DMS153 treated with DMSO at 0.1 percent for 48 hours (cell line): ENCODE results near the gene RNF212.
"Not testable (repeated sequence)": the region's sequence is repeated elsewhere in the genome, so short reads cannot be mapped to it uniquely, and the experiment has no call there.

Experiments
- DNase-seq: peaks from one replicate; lab custom pipeline; 2025; ENCODE audit not compliant: unreplicated experiment; lab: John Stamatoyannopoulos, UW

RNF212 gene

DNA sequence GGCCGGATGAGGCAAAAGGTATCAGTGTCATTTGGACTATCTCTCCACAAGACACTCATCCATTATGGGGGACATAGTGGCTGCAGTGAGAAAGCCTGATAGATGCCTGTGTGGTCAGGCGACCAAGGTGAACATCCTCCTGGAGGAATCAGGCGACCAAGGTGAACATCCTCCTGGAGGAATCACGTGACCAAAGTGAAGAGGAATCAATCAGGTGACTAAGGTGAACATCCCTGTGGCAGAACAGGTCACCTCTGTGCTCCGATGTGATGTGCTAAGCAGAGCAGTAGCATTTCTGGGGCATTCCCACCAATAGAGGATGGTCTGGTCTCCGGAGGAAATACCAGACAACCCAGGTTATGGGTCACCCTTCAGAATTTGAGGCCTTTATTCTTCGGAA, 44.0 kb downstream of the RNF212 start:
- no peak for DNase-seq

DNA sequence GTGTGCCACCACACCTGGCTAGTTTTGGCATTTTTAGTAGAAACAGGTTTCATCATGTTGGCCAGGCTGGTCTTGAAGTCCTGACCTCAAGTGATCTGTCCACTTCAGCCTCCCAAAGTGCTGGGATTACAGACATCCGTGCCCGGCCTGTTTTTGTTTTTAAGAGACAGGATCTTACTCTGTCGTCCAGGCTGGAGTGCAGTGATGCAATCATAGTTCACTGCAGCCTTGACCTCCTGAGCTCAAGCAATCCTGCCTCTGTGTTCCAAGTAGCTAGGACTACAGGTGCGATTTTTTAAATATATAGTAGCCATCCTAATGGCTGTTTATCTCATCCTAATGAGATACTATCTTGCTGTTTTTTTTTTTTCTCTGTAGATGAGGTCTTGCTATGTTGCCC, 47.6 kb downstream of the RNF212 start:
- no peak for DNase-seq

DNA sequence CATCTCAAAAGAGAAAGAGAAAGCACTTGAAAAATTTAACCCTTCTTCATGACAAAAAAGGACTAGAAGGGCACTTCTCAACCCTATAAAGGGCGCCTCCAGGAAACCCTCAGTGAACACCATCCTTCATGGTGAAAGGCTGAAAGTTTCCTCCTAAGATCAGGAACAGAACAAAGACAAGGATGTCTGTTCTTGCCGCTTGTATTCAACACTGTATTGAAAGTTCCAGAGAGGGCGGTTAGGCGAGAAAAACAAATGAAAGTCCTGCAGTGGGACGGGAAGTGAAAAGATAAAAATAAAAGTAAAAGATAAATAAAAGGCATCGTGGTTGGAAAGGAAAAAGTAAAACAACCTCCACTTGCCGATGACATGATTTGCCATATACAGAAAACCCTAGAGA, 50.9 kb downstream of the RNF212 start:
- no peak for DNase-seq

- no peak for DNase-seq
Observed at GRCh38 chr4:1061760-1062159, 51.6 kb downstream of the RNF212 start.

DNA sequence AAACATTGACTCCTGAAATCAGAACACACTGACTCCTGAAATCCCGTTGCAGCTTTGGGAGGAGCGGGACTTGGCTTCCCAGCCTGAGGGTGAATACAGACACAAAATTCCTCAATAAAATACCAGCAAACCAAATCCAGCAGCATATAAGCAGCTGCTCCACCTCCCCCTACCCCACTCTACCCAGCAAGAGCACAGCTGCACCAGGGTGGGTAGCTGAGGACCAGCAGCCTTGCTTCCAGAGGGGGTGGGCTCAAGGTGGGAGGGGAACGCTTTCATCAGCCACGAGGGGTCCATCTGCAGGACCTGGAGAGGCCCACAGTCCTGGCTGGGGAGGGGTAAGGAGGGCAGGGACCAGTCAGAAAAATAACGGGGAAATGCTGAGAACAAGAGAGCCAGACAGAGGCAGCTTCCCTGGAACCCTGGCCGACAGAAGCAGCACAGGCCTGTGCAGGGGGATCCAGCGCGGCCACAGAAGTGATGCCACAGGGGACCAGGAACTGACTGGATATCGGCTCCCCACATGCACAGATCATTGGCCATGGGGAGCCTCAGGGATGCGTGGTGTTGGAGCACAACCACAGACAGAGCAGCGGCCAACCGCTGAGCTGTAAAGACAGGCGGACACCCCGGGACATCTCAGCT, 52.2 kb downstream of the RNF212 start:
- DNase-seq = no peak

- no peak for DNase-seq
Observed at GRCh38 chr4:1060621-1061020, 52.7 kb downstream of the RNF212 start.

DNA sequence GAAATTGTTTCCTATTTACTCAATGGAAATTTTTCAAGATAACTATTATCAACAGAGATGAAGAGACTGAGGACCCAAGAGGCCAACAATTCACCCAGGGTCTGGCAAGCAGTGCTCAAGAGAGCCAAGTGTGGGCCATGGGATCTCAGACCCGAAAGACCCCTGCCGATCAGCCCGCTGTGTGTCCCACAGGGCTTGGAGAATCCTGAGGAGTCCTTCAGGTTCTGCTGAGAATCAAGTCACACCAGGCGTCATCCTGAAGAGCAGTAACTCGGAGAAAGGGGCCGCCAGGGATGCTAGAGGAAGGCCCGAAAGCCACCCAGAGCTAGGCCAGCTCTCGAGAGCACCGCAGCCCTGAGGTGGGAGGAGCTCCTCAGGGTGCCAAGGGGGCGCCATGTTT, 53.2 kb downstream of the RNF212 start:
- DNase-seq = no peak

- no peak for DNase-seq
Observed at GRCh38 chr4:1058997-1059665, 54.2 kb downstream of the RNF212 start.

GRCh38 chr4:1058198-1058996, 55.0 kb downstream of the RNF212 start:
- DNase-seq = no peak

GRCh38 chr4:1057403-1057745, 56.0 kb downstream of the RNF212 start:
- DNase-seq = no peak

DNA sequence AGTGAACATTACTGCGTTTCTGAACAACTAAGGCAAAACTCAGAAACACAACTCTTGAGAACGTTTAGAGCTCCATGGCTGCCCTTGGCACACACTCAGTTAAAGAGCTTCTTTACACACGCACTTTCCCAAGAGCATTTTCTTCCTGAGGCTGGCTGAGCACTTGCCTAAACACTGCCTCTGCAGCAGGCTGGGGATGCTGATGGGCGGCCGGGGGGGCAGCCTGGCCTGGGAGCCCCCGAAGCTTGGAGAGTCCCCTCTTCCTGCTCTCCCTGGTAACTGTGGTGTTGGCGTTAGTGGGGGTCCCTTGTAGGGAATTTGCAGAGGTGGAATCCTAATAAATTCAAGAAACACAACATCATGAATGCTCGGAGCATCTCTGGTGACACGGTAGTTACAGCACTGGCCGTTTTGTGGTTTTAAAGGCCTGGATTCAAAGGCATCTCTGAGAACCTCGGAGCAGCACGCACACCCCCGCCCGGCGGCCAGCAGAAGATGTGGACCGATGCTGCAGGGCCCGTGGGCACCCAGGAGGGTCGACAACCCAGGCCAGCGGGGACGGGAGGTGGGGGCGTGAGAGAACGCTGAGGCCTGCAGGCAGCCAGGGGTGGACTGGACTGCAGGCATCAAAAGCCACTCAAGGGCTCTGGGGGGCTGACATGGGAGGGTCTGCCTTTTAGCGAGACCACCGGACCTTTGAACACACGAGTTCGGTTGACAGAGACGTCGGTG, 56.5 kb downstream of the RNF212 start:
- no peak for DNase-seq

- DNase-seq = no peak
Observed at GRCh38 chr4:1055721-1056590, 57.4 kb downstream of the RNF212 start.

DNA sequence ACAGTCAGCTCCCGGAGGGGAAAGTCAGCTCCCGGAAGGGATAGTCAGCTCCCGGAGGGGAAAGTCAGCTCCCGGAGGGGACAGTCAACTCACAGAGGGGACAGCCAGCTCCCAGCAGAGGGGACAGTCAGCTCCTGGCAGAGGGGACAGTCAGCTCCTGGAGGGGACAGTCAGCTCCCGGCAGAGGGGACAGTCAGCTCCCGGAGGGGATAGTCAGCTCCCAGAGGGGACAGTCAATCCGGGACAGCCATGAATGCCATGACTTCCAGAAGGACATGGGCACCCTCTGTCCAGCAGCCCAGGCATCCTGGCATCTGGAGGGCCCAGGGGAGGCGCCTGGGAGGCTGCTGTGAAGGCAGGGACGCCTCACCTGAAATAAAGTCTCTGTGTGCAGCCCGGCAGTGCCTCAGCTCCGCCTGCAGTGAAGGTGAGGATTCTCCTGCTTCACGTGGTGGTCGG, 58.1 kb downstream of the RNF212 start:
- not testable (repeated sequence) for DNase-seq

DNA sequence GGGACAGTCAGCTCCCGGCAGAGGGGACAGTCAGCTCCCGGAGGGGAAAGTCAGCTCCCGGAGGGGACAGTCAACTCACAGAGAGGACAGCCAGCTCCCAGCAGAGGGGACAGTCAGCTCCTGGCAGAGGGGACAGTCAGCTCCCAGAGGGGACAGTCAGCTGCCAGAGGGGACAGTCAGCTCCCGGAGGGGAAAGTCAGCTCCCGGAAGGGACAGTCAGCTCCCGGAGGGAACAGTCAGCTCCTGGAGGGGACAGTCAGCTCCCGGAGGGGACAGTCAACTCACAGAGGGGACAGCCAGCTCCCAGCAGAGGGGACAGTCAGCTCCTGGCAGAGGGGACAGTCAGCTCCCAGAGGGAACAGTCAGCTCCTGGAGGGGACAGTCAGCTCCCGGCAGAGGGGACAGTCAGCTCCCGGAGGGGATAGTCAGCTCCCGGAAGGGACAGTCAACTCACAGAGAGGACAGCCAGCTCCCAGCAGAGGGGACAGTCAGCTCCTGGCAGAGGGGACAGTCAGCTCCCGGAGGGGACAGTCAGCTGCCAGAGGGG, 58.6 kb downstream of the RNF212 start:
- DNase-seq = not testable (repeated sequence)

DNA sequence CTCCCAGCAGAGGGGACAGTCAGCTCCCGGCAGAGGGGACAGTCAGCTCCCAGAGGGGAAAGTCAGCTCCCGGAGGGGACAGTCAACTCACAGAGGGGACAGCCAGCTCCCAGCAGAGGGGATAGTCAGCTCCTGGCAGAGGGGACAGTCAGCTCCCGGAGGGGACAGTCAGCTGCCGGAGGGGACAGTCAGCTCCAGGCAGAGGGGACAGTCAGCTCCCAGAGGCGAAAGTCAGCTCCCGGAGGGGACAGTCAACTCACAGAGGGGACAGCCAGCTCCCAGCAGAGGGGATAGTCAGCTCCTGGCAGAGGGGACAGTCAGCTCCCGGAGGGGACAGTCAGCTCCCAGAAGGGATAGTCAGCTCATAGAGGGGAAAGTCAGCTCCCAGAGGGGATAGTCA, 59.5 kb downstream of the RNF212 start:
- not testable (repeated sequence) for DNase-seq

- no peak for DNase-seq
Observed at GRCh38 chr4:1053080-1053661, 60.2 kb downstream of the RNF212 start.

GRCh38 chr4:1052231-1052671, 61.1 kb downstream of the RNF212 start:
- no peak for DNase-seq

- no peak for DNase-seq
Observed at GRCh38 chr4:1051472-1051871, 61.9 kb downstream of the RNF212 start.

DNA sequence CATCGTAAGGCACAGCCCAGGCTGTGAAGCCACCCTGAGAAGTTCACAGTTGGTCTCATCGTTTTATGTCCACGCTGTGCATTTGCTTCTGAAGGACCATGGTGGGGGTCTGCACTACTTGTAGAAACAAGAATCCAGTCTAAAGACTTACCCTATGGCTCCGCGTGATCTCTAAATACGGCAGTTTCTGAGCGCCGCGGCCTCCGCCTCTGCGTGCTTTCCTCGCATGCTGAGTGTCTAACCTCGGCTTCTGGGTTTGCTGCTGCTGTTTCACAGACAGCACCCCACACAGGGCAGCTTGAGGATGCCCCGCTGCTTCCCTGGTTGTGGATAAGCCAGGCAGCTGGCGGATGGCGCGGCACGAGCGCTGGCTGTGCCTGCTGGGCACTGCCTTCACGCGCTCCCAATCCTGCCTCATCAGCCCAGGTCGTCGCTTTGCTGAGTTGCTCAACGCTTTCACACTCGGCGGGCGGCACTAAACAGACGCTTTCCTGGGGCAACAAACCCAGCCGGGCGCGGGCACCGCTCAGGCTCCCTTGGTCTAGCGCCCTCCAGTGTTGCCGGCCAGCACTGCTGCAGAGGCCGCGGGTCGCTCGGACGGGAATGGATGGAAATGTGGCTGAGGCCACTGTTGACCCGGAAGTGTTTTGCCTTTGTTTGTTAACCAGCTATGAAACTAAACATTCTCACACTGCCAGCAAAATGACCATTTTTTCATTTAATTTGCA, 62.7 kb downstream of the RNF212 start:
- no peak for DNase-seq
